CD4-positive, alpha-beta T cell treated with Interleukin-6 at 100 ng/mL for 8 hours (primary cell): ENCODE data around the gene KSR2.
"Not testable (repeated sequence)": the region's sequence is repeated elsewhere in the genome, so short reads cannot be mapped to it uniquely, and the experiment has no call there.

ENCODE experiments used
- DNase-seq: peaks from one replicate; pipeline ENCODE4 v3.0.0-alpha.2; 2020; ENCODE audit warnings: mixed read lengths, low spot score

KSR2 gene

GRCh38 chr12:117821480-117822175, 147.2 kb downstream of the KSR2 start:
- DNase-seq = no peak

DNA sequence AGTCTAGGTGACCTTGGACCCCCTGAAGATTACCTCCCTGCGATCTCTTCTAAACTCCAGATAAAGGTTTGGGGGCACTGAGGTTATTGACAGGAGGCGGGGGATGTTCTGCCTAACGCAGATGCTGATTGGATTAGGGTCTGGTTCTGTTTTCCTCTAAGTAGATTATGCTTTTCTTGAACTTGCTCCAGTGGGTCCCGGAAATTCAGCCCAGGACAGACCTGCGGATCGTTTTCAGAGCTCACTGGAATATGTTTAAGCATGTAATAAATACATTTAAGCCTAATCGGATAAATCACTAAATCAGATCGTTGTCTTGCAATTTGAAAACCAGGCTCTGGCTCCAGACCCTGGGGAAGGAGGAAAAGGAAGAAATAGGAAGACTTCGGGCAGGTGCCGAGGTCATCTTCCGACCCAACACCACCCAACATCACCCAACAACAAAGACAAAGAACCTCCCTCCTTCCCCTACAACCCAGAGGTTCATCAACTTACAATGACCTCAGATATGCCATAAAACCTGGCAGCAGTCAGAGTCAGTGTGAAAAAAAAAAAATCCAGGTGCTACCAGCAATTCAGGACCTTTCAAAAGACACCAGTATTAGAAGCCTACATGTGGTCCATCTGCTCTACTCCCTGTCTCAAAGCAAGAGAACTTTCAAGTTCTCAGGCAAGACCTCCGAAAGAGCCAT, 148.4 kb downstream of the KSR2 start:
- no peak for DNase-seq

DNA sequence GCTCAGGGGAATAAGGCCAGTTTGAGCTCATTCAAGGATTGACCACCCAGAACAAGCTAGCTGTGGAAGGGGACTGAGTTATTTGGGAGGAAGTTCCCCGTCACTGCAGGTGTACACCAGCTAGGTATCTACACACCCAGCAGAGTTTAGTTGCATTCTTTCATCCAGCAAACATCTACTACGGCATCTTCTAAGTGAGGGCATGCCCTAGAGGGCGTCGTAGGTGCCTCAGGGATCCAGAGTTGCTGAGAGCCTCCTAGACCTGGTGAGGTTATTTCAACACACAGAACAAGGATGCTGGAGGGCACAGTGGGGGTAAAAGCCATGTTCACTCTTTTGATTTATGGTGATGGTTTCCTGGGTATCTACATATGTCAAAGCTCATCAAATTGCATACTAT, 149.6 kb downstream of the KSR2 start:
- DNase-seq = no peak

DNA sequence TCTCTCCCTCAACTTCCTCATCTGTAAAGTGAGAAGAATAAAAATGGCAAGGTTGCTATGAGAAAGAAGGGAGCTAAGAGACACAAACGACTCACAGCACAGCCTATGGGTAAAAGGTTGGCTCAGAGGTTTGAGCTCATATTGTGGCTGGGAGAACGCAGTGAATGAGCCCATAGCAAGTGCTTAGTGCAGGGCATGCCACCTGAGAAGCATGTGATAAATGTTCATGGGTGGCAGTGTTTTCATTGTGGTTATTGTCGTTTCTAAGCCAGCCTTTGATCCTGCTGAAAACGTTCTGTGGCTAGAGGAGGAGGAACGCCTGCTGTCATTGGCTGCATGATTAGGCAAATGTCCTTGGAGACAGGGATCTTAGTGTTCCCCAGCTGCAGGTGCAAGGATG, 150.4 kb downstream of the KSR2 start:
- no peak for DNase-seq

DNA sequence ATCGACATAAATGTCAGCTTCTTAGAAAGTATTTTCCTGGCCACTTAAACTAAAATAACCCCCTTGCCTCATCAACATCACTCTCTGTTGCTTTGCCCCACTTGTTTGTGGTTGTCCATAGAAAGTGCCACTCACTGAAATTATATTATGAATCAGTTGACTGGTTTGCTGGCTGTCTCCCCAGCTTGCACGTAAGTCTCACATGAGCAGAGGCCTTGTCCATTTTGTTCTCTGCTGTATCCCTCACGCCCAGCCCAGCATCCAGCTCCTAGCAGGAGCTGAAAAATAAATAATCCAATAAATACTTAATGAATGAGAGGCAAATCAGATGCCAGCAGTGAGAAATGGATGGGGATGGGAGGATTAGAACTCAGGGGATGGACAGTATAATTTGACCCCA, 159.3 kb downstream of the KSR2 start:
- DNase-seq = no peak

DNA sequence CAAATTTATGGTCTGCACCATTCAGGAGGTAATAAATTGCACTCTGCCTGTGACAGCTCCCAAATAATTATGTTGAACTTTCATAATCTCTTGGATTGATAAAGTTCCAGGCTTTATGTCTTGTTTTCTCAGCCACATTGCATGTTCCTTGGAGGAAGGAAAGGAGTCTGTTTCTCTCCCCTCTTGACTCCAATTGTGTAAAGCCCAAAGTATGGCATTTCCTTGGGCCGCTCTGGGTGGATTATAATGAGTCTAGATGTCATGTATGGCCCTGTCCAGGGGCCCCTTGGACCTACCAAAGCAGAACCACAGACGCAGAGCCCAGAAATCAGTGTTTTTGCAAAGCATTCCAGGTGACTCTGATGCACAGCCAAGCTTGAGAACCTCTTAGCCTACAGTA, 160.8 kb downstream of the KSR2 start:
- no peak for DNase-seq

DNA sequence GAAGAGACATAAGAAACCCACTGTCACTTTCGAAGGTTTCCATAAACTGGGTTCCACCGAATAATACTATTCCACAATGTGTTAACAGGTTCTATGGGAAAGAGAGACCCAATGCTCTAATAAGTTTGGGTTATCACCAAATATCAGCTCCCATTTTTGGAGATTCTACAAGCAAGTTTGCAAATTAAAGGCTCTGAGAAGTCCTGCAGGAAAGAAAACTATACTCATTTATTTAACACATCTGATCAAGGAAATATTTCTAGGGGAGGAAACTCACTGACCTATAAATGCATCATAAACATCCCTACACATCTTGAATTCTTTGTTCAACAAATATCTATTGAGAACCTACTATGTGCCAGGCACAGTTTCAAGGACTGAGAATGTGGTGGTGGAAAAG, 161.4 kb downstream of the KSR2 start:
- DNase-seq = no peak

GRCh38 chr12:117805865-117806264, 162.9 kb downstream of the KSR2 start:
- no peak for DNase-seq

DNA sequence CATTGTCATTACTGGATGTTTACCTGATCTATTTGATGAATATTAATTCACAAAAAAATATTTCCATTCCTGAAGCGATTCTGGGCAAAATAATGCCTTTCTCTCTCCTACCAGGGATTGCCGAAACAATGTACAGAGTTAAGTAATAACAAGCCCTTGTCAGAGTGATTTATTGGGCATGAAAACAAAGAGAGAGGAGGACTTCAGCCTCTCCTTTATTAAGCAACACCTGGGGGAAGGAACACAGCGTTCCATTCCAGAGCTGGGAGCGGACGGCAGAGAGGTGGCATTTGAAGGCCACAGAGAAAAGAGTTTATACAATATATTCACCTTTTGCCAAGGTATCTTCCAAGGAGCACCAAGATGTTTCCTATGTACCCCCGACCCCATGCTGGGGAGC, 165.8 kb downstream of the KSR2 start:
- no peak for DNase-seq

- DNase-seq = not testable (repeated sequence)
These were observed 168.1 kb downstream of the KSR2 start for GRCh38 chr12:117800711-117801110.

DNA sequence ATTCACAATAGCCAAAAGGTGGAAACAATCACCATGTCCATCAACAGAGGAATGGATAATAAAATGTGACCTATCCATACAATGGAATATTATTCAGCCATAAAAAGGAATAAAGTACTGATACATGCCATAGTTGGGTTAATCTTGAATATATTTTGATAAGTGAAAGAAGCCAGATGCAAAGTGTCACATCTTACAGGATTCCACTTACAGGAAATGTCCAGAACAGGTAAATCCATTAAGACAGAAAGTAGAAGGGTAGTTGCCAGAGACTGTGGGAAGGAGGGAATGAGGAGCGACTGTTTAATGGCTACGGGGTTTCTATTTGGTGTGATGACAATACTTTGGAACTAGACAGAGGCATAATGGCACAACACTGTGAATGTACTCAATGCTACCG, 171.6 kb downstream of the KSR2 start:
- DNase-seq = no peak

DNA sequence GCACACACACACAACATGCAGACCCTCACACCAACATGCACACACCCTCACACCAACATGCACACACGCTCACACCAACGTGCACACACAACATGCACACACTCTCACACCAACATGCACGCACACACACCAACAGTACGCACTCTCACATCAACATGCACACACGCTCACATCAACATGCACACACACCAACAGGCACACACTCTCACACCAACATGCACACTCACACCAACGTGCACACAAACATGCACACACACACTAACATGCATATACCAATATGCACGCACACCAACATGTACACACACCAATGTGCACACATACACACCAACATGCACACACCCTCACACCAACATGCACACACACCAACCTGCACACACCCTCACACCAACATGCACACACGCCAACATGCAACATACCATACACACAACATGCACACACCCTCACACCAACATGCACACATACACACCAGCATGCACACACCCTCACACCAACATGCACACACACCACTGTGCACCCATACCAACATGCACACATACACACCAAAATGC, 175.8 kb downstream of the KSR2 start:
- DNase-seq = no peak

GRCh38 chr12:117792471-117792870, 176.3 kb downstream of the KSR2 start:
- DNase-seq = no peak

- DNase-seq = no peak
These were observed 177.8 kb downstream of the KSR2 start for GRCh38 chr12:117790948-117791347.

DNA sequence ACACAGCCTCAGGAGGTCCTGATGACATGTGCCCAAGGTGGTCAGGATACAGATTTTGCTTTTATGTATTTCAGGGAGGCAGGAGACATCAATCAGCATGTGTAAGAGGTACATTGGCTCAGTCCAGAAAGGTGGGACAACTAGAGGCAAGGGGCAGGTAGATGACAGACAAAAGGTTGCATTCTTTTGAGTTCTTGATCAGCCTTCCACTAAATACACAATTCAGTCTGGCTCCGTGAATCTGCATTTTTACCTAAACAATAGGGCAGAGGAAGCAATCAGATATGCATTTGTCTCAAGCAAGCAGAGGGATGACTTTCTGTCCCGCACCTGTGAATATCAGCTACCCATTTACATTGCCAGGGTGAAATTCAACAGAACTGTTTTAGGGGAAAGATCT, 178.6 kb downstream of the KSR2 start:
- DNase-seq = no peak

- DNase-seq = no peak
These were observed 179.4 kb downstream of the KSR2 start for GRCh38 chr12:117789195-117789912.

DNA sequence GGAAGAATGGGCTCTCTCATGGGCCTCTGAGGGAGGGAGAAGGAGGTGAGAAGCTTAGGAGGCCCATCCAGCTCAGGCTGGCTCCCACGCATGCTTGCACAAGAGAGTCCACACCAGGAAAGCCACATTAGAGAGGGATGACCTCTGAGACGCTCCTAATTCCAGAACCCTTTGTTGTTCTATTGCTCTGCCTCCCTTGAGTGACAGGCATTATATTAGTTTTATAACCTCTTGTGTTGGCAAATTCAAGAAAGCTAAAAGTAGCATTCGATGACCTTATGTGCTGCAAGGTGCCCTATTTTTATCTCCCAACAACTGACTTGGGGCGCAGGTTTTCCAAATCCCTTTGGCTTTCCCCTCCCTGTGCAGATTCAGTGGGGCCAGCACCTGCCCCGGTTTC, 190.1 kb downstream of the KSR2 start:
- DNase-seq = no peak

DNA sequence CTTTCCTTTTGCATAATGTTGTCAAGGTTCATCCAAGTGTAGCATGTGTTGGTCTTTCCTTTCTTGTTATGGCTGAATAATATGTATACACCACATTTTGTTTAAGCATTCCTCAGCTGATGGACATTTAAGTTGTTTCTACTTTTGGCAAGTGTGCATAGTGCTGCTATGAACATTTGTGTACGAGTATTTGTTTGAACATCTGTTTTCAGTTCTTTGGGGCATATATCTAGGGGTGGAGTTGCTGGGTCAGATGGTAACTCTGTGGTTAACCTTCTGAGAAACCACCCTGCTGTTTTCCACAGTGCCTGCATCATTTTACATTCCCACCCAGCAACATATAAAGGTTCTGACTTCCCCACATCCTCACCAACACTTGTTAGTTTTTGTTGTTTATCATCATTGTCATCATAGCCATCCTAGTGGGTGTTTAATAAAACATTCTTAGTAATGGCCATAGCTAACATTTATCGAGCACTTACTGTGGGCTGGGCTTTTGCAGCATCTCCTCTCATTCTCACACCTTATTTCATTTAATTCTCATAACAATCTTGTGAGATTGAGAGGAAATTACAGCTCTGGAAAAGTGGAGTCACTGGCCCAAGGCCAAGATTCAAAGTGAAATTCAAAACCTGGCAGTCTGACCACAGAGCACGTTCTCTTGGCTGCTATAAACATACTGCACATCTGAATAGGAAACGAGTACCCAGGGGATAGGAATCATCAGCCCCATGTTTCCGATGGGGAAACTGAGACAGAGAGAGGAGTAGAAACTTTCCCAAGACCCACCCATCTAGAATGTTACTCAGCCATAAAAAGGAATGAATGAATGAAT, 193.6 kb downstream of the KSR2 start:
- no peak for DNase-seq

DNA sequence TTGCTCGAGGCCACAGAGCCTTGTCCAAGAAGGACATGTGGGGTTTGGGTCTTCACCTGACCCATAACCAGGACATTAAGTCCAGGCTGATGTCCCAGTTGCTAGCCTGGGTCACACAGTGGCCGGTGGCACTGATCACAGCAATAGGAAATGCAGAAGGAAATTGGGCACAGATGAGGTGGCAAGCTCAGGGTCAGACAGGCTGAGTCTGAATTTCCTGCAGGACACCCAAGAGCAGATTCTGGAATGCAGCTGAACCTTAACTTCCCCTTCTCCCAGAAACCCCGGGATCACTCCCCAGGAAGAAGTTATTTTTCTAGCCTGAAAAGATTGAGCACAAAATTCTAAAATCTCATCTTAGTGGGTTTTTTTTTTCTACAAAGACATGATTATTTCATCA, 199.9 kb downstream of the KSR2 start:
- DNase-seq = no peak

- DNase-seq = no peak
These were observed 202.8 kb downstream of the KSR2 start for GRCh38 chr12:117766008-117766407.

- no peak for DNase-seq
These were observed 206.6 kb downstream of the KSR2 start for GRCh38 chr12:117762143-117762542.

DNA sequence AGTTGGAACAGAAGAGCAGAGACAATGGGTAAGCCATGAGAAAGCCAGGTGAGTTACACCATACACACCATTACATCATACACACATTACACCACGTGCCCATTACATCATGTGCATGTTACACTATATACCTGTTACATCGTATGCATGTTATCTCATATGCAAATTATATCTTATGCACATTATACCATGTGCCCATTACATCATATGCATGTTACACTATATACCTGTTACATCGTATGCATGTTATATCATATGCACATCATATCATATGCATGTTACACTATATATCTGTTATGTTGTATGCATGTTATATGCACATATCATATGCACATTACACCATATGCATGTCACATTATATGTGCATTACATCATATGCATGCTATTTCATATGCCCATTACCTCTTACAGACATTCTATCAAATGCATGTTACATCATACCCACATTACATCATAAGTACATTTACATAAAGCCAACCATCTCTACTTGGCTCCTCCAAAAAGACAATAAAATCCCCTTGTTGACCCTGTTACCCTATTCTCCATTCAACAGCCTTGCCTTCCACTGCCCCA, 207.2 kb downstream of the KSR2 start:
- DNase-seq = no peak
